HPDE6-E6E7 (cell line): ENCODE data around the gene PRICKLE1.

Experiments used
- DNase-seq: peaks from one replicate; pipeline ENCODE4 v3.0.0; 2011; ENCODE audit warnings: missing footprints; ENCODE audit errors: extremely low spot score

The PRICKLE1 gene

DNA sequence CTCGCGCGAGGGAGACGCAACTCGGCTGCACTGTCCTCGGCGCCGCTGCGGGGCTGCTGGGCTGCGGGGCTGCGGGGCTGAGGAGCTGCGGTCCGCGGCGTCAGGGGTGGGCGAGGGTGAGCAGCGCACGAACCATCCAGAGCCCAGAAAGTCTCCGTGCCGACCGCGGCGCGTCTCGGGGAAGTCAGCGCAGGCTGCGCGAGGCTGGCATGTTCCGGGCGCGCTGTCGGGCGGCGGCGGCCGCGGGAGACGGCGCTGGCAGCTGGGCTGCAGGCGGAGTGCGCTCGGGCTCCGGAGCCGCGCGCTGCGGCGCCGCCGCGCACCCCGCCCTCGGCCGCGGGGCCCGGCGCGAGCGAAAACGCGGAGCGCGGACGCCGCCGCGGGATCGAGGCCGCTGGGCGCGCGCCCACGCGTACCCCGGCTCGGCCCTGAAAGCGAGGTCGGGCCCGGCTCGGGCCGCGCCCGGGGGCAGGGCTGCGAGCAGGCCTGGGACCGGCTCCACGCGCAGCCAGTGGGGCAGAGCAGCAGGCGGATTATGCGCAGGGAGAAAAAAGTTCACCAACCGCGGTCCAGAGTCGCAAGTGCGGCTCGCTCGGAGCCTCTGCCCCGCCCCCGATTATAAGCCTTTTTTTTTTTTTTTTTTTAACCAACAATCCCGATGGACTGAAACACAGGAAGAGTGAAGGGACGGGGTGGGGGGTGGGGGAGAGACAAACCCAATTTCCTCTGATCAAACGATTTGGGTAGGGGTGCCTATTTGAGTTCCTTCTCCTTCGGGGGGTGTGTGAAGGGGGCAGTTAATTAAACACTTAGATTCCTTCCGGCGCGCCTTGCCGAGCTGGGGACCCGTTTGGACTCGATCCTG, at the start of gene PRICKLE1:
Gene PRICKLE1 (minus strand): TSS at position 282 of the 865 bp plus-strand sequence. CDS start 117,230 bp downstream, outside the sequence.
- peak; percentile 39 for DNase-seq

DNA sequence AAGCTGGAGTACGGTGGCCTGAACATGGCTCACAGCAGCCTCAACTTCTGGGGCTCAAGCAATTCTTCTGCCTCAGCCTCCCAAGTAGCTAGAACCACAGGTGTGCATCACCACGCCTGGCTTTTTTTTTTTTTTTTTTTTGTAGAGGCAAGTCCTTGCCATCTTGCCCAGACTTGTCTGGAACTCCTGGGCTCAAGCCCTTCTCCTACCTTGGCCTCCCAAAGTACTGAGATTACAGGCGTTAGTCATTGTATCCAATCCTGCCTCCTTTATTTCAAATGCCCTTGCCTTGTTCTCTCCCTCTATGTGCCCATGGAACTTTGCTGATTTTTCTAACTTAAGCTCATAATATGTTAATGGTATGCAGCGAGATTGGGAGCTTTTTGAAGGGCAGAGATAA, 49.2 kb upstream of the PRICKLE1 start:
- DNase-seq: no peak

DNA sequence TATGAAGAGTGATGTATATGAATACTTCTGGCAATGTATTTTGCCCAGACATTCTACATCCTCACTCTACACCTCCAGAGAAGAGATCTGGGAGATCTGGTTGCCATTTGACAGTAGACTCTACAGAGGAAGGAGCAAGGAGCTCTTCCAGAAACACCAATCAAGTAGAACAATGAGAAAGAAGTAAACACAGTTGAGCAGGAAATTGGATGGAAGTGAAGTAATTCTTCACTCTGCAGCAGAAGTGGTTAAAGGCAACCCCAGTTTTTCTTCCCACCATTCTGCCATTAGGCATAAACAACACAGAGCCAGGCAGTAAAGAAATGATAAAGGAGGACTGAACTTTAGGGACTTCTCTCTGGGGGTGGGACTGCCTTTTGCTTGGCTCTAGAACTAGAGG, 48.5 kb upstream of the PRICKLE1 start:
- DNase-seq: no peak

DNA sequence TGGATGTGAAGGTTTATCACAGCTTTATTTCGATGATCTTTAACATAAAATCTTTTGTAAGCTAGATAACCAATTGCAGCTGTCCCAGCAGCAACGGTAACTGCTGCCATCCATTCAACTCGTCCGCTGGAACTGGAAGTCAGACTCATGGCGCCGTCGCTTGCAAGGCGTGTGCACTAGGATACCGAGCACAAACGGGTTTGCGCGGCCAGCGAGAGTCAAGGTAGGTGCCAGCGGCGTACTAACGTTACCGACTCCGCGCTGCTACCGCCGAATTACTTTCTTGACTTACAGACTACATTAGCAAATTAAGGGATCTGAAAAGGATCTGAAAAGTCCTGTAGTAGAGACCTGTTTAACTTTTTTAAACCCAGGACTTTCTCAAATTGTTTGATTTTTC, 47.4 kb upstream of the PRICKLE1 start:
- DNase-seq: no peak

DNA sequence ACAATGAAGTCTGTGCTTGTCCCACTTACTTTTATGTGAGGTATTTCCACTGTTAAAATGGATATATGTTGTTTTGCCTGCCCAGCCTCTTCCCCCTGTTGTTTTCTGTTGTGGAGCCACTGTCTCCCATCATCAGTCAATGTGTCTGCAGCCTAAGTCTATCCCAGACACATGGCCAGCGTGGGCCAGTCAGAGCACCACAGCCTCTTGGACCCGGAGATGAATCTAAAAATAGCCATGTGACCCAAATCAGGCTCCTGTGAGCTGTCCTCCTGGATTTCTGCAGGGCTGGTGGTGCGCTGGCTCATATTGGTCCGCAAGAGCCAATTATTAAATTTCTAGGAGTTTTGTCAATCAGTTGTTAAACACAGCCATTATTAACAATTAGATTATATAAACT, 44.0 kb upstream of the PRICKLE1 start:
- DNase-seq: no peak

DNA sequence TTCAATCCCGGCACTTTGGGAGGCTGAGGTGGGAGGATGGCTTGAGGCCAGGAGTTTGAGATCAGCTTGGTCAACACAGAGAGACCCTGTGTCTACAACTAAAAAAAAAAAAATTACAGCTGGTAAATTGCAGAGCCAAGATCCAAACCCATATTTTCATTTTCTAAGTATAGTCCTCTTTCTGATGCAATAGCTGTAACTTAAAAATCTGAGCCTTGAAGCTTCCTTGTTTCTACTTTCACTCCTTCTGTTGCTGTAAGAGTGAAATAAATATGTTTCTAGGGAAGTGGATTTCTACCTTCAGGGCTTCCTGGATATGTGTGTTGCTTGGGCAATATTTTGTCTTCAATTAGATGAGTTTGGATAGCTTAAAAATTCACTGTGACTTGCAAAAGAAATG, 42.0 kb upstream of the PRICKLE1 start:
- no peak for DNase-seq

DNA sequence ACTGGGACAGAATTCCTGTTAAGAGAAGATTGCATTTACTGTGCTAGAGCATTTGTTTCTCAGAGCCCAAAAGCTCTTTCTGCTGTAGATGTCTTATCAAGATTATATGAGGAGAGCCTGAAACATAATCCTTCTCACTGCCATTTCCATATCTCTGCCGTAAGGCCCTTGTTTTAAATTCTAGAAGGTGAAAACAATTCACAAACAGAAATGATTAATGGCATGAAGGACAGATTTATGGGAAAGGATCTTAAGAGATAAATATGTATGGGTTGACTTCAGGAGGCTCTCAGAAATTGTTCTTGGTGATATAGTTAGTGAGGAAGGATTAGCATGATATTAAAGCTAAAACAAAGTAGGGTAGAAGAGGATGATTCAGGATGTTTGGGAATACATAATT, 40.8 kb upstream of the PRICKLE1 start:
- DNase-seq: no peak

DNA sequence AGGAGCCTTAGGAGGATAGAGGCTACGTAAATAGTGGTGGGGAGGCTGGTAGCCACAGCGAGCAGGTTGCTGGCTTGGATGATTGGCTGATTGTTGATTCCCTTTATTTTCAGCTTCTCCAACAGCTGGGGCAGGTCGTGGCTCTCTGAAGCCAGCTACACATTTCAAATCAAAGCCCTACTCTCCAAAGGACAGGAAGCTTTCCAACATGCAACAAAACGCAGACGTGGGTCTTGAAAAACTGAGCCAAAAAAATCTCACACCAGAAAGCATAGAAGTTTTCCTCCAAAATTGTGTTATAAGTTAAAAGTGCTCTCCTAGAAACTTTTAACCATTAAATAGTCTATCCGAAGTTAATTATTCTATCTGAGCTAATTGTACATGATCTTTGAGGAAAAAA, 37.6 kb upstream of the PRICKLE1 start:
- DNase-seq: no peak

DNA sequence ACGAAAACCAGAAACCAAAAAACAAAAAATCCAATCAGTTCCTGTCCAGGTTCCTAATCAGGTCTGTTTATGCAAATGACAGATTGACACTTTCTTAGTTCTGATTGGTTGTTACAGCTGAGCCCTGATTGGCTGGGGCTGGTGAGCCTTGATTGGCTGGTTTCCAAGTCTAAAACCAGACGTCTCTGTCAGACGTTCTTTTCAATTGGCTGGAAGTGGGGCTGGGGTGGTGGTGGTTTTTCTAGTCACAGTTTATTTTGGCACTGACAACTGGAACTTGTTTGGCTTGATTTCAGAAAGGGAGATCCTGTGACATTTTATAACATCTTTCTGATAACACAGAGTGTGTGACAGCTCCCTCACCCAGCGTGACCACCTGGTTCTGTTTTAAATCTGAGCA, 36.1 kb upstream of the PRICKLE1 start:
- DNase-seq: no peak

DNA sequence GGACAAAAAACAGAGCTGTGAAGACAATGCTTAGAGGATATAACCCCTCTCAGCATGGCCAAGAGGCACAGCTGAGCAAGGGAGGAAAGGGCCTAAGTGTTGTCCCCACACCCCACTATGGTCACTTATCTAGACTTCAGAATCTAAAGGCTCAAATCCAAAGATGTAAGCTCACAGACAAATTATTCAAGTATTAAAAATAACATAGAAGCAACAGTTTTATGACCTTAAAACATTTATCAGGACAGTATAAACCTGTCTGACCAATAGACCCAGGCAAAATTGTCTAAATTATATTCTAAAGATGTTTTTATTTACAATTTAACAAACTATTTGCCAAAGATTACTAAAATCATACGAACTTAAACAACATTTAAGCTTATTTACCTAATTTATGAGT, 28.1 kb upstream of the PRICKLE1 start:
- DNase-seq: no peak

DNA sequence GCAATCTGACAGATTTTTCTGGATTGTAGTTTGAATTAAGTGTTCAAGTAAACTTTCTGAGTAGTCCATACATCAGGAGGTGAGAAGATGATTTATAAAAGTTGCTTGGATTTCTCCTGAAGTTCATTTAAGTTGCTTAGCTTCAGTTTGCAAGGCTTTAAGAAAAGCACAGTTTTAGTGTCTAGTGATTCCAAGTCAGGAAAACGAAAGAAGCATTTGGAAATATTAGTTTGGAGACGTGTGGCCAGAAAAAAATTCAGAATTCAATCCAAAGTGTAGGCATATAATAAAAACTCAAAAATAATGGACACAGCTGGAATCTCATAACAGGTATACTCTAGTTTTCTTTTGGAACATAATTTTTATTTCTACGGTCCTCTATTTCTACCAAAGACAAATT, 25.5 kb upstream of the PRICKLE1 start:
- DNase-seq: no peak

DNA sequence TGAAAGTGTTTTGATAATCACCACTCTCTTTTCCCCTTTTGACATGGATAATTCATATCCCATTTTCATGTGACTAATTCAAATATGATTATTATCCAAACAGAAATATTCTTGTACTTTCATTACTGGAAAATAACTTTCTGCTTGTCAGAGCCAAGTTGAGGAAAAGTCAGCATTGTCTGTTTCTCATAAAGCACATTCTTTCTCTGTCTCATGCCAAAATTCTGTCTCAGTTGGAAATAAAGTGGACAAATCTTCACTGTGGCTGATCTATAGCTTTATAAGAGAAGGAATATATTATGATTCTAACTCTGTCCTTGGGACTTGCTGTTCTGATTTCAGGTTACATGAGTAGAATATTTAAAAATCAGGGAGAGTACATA, 22.7 kb upstream of the PRICKLE1 start:
- DNase-seq: no peak

DNA sequence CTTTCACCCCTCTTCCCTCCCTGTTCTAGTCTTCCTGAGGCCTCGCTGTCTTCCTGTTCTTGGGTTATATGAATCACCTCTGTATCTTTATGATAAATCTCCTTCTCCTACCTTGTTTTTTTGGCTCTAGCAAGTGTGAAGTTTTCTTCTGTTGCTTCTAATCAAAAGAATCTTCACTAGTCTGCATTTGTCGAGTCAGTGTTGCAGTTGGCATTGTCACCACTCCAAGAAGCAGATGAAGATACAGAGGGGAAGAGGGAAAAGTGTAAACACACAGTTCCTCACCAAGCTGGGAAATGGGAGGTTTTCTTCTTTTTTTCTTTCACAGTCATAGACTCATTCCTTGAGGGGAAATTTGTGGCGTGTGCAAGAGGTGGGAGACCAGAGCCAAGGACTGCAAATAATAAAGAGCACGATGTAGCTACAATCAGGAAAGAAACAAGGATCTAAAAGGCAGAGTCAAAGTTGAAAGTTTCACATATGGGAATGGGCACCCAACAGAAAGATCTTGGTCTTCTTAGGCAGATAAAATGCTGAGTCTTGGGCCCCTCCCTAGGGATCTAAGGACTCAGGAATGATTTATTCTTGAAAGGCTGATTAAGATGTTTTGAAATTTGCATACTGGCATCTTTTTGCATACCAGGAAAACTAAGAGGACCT, 22.2 kb upstream of the PRICKLE1 start:
- no peak for DNase-seq

DNA sequence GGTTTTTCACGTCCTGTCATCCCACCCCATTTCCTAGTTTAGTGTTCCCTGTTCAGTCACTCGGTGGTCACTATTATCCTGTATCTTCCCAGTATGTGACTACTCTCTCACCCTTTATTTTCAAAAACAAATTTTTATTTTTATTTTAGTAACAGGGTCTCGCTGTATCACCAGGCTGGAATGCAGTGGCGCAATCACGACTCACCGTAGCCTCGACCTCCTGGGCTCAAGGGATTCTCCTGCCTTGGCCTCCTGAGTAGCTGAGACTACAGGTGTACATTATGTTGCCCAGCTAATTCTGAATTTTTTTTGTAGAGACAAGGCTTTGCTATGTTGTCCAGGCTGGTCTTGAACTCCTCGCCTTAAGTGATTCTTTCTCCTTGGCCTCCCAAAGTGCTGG, 20.1 kb upstream of the PRICKLE1 start:
- no peak for DNase-seq

DNA sequence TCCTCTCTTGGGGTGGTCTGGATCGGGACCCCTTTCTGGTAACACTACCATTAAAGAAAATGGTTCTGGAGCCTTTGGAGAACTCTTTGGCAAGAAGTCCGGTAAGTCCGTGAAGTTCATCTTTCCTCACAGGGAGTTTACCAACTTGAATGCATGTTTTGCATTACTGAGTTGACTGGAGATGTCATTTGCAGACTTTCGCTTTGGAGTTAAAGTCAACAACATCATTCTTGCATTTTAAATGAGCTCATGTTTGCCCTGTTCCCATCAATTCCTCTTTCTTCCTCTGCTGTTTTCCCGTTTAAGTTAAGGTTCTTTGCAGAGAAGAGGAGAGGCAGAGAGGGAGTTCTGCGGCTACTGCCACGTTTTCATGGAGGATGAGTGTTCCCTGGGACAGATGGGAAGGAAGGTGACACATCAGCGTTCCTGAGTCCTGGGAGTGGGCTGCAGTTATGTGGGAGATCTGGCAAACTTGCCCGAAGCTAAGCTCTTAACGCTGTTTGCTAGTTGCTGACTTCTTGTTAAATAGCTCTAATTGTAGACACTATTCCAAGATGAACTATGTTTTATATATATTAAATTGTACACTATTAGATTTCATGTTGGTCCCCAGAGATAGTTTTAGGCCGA, 18.8 kb upstream of the PRICKLE1 start:
- no peak for DNase-seq

DNA sequence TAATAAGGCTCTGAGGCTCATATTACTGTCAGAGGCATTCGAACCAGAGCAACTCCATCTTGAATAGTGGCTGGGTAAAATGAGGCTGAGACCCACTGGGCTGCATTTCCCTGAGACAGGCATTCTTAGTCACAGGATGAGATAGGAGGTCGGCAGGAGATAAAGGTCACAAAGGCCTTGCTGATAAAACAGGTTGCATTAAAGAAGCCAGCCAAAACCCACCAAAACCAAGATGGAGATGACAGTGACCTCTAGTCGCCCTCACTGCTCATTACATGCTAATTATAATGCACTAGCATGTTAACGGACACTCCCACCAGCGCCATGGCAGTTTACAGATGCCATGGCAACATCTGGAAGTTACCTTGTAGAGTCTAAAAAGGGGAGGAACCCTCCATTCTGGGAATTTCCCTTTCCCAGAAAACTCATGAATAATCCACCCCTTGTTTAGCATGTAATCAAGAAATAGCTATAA, 18.1 kb upstream of the PRICKLE1 start:
- no peak for DNase-seq

DNA sequence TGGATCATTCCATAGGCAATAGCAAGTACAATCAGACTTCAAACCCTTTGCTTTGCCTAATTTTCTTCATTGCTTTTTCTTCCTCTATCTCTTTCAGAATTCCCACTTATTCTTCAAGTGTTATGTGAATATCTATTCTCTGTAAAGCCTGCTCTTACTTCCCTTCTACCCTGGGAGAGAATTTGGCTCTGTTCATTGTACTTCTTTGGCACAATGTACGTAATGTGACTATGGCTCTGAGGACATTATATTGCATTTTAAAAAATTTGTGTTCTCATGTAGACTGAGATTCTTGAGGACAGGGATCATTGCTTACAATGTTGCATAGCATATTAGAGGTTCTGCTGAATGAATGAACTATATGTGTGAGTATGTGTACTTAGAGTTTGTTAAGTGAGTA, 16.9 kb upstream of the PRICKLE1 start:
- no peak for DNase-seq

DNA sequence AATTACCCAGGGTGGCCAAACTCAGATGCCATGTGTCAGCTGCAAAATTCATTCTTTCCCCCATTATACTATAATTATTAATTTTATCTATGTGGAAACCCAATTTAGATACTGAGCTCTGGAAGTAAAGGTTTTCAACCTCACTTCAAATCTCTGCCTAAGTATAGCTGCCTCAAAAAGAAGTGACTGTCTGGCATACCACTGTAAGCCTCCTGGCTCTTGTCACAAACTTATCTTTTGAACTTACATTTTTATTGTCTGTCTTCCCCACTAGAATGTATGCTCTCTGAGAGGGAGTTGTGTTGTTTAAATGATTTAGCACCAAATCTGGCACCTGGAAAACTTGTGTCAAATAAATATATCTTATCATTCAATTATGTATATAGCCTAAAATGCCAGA, 16.1 kb upstream of the PRICKLE1 start:
- DNase-seq: no peak

DNA sequence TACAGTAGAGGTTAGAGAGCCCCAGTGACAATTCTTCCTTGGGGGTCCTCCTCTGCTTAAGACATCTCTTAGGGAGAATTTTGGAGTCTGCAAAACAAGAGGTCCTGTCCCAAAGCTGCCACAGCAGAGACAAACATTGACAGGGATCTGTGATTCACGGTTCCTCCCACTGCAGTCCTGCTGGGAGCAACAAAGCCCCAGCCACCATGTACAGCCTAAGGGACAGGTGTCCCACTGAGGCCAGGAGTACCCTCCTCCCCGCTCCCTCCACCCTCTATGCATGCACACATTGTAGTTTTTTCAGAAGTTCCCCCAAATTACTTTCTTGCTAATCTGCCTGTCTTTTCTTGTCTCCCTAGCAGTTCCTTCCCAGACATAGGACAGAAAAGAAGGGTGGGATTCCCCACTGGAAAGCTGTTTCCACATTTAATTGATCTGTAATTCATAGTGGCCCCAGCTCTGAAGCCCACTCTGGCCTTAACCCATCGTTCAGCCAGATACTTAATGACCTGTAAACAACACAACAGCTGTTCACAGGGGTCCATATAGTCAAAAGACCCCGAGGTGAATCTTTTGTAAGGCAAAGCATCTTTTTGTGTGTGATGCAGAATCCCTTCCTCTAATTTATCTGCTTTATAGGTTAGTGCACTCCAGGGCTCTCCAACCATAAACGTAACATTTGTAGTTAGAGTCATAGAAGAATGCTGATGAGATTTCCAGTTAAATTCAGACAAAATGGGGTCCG, 13.9 kb upstream of the PRICKLE1 start:
- DNase-seq: no peak

DNA sequence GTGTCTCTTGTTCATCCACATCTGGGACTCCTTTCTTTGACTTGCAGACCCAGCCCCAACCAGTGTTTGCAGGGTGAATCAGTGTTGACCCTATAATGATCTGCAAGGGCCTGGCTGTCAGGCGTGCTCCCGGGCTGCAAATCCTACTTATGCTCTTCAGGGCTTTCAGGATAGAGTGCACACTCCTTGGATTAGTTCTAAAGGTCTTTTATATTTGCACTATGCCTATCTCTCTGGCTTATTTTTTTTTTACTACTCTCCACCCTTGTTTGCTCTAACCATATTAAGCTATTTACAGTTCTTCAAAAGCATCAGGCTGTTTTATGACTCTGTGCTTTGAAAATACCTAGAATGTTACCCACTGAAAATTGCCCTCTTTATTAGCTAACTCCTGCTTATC, 4.3 kb upstream of the PRICKLE1 start:
- DNase-seq: no peak

DNA sequence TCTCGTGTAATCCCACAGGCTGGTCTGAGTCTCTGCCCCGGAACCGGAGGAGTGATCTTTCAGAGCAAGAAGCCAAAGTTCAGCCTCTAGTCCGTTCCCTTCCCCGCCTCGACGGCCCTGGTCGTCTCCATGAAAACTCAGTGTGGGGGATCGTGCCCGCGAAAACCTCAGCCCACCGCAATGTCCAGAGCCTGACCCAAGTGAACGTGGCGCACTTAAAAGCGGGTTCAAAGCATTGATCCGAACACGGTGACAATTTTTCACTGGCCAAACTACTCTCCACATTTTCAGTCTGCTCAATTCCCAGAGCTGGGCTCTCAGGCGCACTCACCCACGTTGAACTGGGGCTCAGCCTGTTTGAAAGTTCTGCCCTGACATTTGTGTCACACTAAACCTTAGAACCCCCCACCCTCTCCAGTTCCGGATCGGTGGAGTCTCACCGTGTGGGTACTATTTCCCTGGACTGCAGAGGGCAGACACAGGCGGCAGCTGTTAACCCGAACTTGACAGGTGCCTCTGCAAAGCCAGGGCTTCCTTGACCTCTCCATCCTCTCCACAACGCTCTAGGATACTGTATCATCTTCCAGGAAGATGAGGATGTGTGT, 886 bp upstream of the PRICKLE1 start:
- no peak for DNase-seq
